HG03039 (cell line): ENCODE results near the gene LIPK.
"Not testable (repeated sequence)": the region's sequence is repeated elsewhere in the genome, so short reads cannot be mapped to it uniquely, and the experiment has no call there.

Experiments used
- ATAC-seq: cut with Tn5 transposase; IDR thresholded peaks from one replicate; pipeline ENCODE4 v1.9.1; 2021; ENCODE audit warnings: mild to moderate bottlenecking, moderate library complexity; ENCODE audit not compliant: unreplicated experiment

Gene LIPK

GRCh38 chr10:88715517-88715916 is 9.5 kb downstream of the LIPK start:
- no peak for ATAC-seq

DNA sequence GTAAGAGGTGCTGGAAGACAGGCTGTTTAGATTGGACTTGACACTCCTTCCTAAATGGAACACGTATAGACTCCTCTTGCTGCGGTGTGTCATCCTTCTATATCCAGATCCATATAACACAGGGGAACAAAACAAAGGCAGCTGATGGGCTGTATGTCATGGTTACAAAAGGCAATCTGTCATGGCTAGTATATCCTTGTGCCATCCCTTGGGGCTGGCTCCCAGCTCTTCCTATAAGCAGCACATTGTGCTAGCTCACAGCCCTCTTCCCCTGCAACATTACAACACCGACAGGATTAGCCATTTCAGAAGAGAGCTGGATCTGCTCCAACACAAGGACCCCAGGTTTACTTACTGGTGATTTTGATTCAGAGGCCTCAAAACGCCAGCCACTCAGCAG is 15.3 kb downstream of the LIPK start:
- no peak for ATAC-seq

- no peak for ATAC-seq
Observed at GRCh38 chr10:88725798-88726197, 19.7 kb downstream of the LIPK start.

GRCh38 chr10:88728107-88728763 is 22.2 kb downstream of the LIPK start:
- ATAC-seq = no peak

DNA sequence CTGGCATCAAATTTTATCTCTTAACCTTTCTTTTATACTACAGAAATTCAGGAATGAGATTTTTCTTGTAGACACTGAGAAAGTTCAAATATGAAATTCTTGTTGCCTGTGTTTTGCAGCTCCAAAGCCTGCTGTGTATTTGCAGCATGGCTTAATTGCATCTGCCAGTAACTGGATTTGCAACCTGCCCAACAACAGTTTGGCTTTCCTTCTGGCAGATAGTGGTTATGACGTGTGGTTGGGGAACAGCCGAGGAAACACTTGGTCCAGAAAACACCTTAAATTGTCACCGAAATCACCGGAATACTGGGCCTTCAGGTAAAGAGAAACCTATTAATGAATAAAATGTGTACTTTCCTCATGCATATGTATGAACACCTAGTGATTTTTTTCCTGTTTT is 24.8 kb downstream of the LIPK start:
- ATAC-seq = no peak

DNA sequence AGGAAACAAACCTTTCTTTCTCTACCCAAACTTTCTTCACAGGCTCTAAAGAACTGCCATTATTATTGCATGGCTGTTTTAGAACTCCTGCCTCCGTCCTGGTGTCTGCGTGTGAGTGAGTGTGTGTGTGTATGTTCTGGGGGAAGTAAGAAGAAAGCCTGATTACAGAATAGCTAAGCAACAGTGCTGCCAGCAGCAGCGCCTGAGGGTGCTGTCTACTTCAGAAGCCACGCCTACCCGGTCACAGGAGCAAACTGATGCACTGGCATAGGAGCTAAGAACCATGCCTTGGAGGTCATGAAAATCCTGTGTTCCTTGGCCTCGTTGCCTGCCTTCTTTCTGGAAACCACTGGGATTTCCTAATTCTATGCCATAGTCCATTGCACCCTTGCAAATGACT is 25.2 kb downstream of the LIPK start:
- no peak for ATAC-seq

DNA sequence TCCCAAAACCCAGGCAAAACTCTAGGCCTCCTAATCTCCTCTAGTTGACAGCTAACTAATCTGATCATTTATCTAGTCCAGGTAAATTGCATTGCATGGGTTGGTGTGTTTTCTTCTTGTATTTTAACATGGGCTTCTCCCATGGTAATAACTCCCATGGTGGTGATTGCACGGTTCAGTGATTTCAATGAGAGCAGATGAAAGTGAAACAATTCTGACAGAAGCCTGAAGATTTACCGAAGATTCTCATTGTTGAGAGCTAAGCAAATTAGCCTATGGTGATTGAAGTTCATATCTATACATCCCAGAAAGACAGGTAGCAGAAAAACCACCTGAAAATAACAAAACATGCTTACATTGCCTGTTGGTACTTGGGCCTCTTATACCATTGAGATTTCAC is 27.2 kb downstream of the LIPK start:
- ATAC-seq = no peak

DNA sequence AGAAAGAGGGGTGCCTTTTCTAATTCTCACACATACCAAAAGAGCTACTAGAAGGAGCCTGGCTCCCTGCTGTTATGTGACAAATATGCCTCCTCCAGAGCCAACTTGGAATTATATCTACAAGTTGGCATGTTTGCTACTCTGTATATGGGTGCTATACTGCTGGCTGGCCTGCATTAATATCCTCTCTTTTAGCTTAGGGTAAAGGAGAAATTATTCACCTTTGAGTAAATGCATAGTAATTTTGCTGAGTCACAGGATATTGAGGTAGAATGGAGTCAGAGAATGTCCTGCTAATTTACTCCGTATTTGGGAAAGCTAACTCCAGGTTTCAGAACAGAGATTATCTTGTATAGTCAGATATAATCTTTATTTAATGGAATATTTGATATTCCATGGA is 29.6 kb downstream of the LIPK start:
- no peak for ATAC-seq

- ATAC-seq = not testable (repeated sequence)
Observed at GRCh38 chr10:88741921-88742320, 35.9 kb downstream of the LIPK start.

DNA sequence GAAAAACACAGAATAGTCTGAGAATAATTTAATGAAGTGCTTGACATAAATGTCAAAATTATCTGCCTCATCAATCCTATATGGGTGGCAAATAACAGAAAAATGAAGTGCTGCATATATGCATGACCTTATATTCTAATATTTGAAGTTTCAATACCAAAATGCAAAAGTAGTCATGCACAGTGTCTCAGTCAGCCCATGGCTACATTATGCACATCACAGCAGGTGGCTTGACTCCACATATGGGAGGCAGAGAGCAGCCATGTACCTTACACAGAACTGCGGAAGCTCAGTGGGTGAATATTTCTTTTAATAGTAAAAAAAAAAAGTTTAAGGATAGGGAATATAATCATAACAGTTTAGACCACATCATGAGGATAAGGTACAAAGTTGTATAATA is 36.4 kb downstream of the LIPK start:
- no peak for ATAC-seq

GRCh38 chr10:88744002-88744401 is 38.0 kb downstream of the LIPK start:
- no peak for ATAC-seq

- ATAC-seq = no peak
Observed at GRCh38 chr10:88745633-88746032, 39.6 kb downstream of the LIPK start.

- ATAC-seq = no peak
Observed at GRCh38 chr10:88754287-88754686, 48.2 kb downstream of the LIPK start.

GRCh38 chr10:88755753-88756152 is 49.7 kb downstream of the LIPK start:
- ATAC-seq = no peak

- ATAC-seq = no peak
Observed at GRCh38 chr10:88756660-88757059, 50.6 kb downstream of the LIPK start.

GRCh38 chr10:88759366-88760101 is 53.5 kb downstream of the LIPK start, which contains the start of gene LIPN:
Gene LIPN (plus strand): TSS chr10:88760020. CDS start chr10:88761406, 1,386 bp downstream.
- no peak for ATAC-seq

DNA sequence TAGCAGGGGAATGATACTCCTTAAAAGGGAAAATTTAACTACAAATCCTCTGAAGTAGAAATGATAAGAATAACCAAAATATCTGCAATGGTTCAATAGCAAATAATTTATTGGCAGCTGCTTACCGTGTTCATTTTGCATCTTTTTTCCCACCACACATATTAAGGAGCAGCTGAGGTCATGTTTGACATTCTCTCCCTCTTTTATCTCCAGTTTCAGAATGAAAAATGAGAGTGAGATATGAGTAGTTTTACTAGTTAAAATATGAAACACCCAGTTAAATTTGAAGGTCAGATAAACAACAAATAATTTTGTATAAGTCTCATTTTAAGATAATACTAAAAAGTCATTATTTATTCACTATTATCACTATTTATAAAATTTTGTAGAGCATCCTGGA is 56.9 kb downstream of the LIPK start:
- no peak for ATAC-seq

GRCh38 chr10:88763441-88763840 is 57.4 kb downstream of the LIPK start:
- ATAC-seq = no peak

DNA sequence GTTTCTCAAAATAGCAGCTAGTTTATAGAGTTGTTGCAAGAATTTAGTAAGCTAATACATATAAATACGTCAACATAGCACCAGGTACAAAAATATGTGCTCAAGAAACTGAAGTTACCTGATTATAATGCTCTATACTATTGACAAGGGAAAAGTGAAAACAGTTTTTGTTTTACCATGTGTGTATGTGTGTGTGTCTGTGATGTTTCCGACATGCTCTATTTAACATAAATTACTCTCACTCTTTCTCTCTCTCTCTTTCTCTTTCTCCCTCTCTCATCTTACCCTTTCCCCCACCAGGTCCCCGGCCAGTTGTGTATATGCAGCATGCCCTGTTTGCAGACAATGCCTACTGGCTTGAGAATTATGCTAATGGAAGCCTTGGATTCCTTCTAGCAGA is 58.1 kb downstream of the LIPK start:
- ATAC-seq = no peak

DNA sequence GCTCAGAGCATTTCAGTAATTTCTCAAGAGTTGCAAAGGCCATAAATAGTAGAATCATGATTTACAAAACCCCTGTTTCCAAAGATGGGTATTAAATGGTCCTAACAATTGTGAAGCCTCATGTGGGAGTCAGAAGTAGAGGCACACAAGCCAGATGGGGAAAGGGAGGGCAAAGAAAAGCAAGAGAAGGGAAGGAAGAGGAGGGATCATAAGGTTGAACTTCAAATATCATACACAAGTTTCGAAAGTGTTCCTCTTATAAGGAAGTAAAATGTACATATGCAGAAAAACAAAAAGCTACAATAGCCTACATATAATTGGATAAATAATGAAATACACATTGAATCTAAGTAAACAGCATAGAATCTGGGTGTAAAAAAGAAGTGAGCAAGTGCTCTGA is 59.8 kb downstream of the LIPK start:
- ATAC-seq = no peak

- ATAC-seq = no peak
Observed at GRCh38 chr10:88769384-88769783, 63.3 kb downstream of the LIPK start.

DNA sequence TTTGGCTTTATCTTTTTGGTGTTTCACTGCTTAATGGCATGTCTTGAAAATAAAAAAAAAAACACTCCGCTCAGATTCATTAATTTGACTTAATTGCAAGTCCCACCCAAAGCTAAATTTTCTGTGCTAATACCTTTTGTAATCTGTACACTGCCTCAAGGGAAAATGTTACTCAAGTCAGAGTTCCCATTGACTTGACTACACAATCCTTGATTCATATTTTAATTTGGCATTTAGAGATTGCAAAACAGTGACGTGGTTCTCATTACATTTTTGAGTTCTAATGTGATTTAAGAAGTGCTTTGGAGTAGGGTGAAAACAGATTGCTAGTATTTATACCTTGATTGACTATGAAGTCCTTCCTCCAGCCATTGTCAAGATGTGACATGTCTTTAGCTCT is 75.2 kb downstream of the LIPK start:
- no peak for ATAC-seq

- ATAC-seq = no peak
Observed at GRCh38 chr10:88782222-88782621, 76.2 kb downstream of the LIPK start.
